K562 (cell line): ENCODE data around the gene PDZD8. TPM values are rescaled to one million over a fixed set of nuclear protein-coding genes. Genes with fewer than 3 reads are reported as not detected.

ENCODE experiments used
- CC2D1A ChIP-seq: fragments of 450-650 bp; IDR thresholded peaks from 2 replicates; pipeline ENCODE4 v1.6.1; 2017; ENCODE audit warnings: mild to moderate bottlenecking
- KLF10 ChIP-seq: fragments of 250-450 bp; sonication (Bioruptor Pico); IDR thresholded peaks from 2 replicates; pipeline ENCODE4 v1.6.1; 2021; ENCODE audit warnings: matching md5 sums
- MCM5 ChIP-seq: fragments of 450-650 bp; IDR thresholded peaks from 2 replicates; pipeline ENCODE4 v1.6.1; 2016; ENCODE audit warnings: low read depth
- MGA ChIP-seq: fragments of 450-650 bp; IDR thresholded peaks from 2 replicates; pipeline ENCODE4 v1.6.1; 2016; ENCODE audit warnings: mild to moderate bottlenecking, moderate library complexity
- NR2C2 ChIP-seq, 2 experiments: fragments of 200-800 bp in 1 of 2; sonication (Bioruptor generic) in 1 of 2; sonication (generic) in 1 of 2; formaldehyde crosslinking in 1 of 2; IDR thresholded peaks; 2 replicates each; pipeline versions ENCODE4 v1.6.1 to v1.8.0; 2016 to 2022; ENCODE audit warnings: mild to moderate bottlenecking in 1 of 2, missing compliant biosample characterization in 1 of 2, missing genetic modification characterization in 1 of 2, missing genetic modification reagents in 1 of 2
- TSHZ1 ChIP-seq: fragments of 250-450 bp; sonication (Bioruptor Pico); IDR thresholded peaks from 2 replicates; pipeline ENCODE4 v1.4.0; 2020; ENCODE audit warnings: mild to moderate bottlenecking, moderate library complexity
- U2AF1 ChIP-seq: fragments of 200-400 bp; formaldehyde crosslinking; optimal IDR thresholded peaks from 2 replicates; pipeline ENCODE3; 2017; ENCODE audit warnings: mild to moderate bottlenecking, low read depth, low read length, moderate library complexity
- ZNF639 ChIP-seq, 2 experiments: fragments of 200-800 bp in 1 of 2; sonication (Bioruptor generic) in 1 of 2; sonication (generic) in 1 of 2; formaldehyde crosslinking in 1 of 2; IDR thresholded peaks in 1 of 2; conservative IDR thresholded peaks in 1 of 2; 2 replicates each; pipeline versions ENCODE4 v1.5.0 to v1.6.1; 2016 to 2020; ENCODE audit warnings: missing compliant biosample characterization in 1 of 2, missing genetic modification characterization in 1 of 2, missing genetic modification reagents in 1 of 2
- polyA plus RNA-seq, 8 experiments: library from polyadenylated mRNA; depleted of rRNA in 4 of 8; stranded (reverse) in 5 of 8; unstranded in 3 of 8; fragments of >200 nt; fragmentation: Nextera tagmentation in 2 of 8; fragmentation: Illumina TruSeq in 1 of 8; extraction: Ambion mirVana in 2 of 8; extraction: Trizol in 1 of 8; gene quantifications; 2 replicates each; pipeline versions ENCODE4 v1.2.1 to v1.2.3, GENCODE V29; 2011 to 2014; ENCODE audit warnings: inconsistent platforms in 1 of 8, missing spikeins in 1 of 8
- total RNA-seq, 7 experiments: library from RNA; depleted of rRNA in 6 of 7; stranded (reverse); fragments of >200 nt in 6 of 7; fragmentation: Illumina TruSeq in 2 of 7; extraction: Trizol in 2 of 7; gene quantifications; 2 replicates each; pipeline versions ENCODE4 v1.2.1 to v1.2.3, GENCODE V29; 2011 to 2021; ENCODE audit warnings: low replicate concordance in 1 of 7

Gene PDZD8
- total and polyA plus RNA-seq, 9 of the 15 experiments (the other 6 are each of a cell fraction or from before 2014, with no cell fraction given), result 5.5 to 53.4 (median 36.8) TPM

GRCh38 chr10:117272195-117273076, 102.8 kb downstream of the PDZD8 start (continued):
- no peak for TF ChIP-seq MGA
- TF ChIP-seq TSHZ1 (CRISPR knock-in tag), result no peak
- no peak for TF ChIP-seq MCM5
- no peak for TF ChIP-seq NR2C2 (CRISPR knock-in tag; IDR thresholded peaks at IDR 0.05)
- TF ChIP-seq NR2C2 (tag; IDR thresholded peaks at IDR 0.05), result peak; percentile 52
- no peak; a peak in 1 of 4 replicates for TF ChIP-seq ZNF639 (CRISPR knock-in tag; conservative IDR thresholded peaks at IDR 0.05 in 1 of 2, IDR thresholded peaks at IDR 0.05 in 1 of 2)
- no peak for TF ChIP-seq KLF10
- no peak for TF ChIP-seq U2AF1
- no peak for TF ChIP-seq CC2D1A
